NCI-H226 (cell line): Measurements from ENCODE around the gene CD1C.
"Not testable (repeated sequence)": the region's sequence is repeated elsewhere in the genome, so short reads cannot be mapped to it uniquely, and the experiment has no call there.

ENCODE experiments used
- DNase-seq: peaks from one replicate; pipeline ENCODE4 v3.0.0-alpha.2; 2015

Gene CD1C

GRCh38 chr1:158289811-158290210 lies at the start of gene CD1C:
Gene CD1C (plus strand): TSS chr1:158289923. CDS start chr1:158290065, 142 bp downstream.
- no peak for DNase-seq

GRCh38 chr1:158246650-158247049 lies 43.1 kb upstream of the CD1C start:
- peak; percentile 15 for DNase-seq

GRCh38 chr1:158248118-158248517 lies 41.6 kb upstream of the CD1C start:
- DNase-seq, result no peak

DNA sequence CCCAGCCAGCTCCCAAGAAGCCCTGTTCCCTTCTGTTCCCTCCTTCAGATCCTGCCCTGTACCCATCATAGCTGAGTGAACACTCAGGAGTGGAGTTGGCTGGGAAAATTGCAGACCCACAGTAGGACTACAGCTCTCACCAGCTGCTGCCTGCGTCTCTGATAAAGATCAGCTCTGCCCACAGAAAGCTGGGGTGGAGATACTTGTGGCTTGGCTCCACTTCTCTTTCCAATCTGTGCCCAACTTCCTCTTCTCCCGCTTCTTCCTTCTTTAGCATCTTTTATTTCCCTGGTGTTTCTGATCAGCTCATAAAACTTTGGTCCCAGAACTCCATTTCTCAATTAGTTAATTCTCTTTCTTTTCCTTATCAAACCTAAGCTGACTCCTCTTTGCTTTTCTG lies 41.0 kb upstream of the CD1C start:
- no peak for DNase-seq

DNA sequence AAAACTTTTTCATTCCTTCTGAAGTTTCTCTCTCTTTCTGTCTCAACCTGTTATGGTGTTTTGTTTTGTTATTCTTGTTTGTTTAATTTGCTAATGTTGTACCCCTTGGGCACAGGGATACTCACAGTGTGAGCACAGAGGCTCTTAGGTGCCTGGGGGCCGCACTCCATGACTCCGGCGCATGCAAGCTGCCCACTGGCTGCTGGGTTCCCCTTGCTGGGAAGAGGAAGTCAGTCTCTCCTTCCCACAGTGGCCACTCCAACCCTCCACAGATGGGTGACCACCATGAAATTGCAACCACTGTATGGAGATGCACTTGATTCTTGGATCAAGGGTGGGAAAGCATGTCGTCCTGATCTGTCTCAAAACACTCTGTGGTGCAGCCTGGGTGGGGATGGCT lies 40.1 kb upstream of the CD1C start:
- no peak for DNase-seq

DNA sequence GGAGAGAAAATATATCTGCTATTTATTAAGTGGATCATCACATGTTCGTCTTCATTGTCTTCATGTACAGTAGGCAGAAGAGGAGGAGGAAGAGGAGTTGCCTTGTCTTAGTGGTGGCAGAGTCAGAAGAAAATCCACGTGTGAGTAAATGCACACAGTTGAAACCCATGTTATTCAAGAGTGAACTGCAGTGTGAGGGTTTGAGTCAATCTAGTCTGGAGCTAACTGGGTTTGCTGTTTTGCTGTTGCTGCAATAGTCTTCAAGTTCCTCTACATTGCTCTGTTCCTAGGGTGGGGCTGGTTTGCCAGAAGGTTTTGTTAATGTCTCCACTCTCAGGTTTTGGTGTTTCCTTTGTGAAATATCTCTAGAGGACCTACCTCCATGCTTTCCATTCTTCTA lies 38.6 kb upstream of the CD1C start:
- DNase-seq, result no peak

GRCh38 chr1:158255656-158256055 lies 34.1 kb upstream of the CD1C start:
- DNase-seq, result no peak

DNA sequence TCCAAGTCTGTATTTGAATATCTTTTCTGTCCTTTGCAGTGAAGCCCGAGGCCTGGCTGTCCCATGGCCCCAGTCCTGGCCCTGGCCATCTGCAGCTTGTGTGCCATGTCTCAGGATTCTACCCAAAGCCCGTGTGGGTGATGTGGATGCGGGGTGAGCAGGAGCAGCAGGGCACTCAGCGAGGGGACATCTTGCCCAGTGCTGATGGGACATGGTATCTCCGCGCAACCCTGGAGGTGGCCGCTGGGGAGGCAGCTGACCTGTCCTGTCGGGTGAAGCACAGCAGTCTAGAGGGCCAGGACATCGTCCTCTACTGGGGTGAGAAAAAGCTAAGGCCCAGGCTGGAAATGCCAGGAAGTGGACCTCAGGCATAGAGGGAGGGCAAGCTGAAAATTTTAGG lies 33.0 kb upstream of the CD1C start:
- DNase-seq, result not testable (repeated sequence)

DNA sequence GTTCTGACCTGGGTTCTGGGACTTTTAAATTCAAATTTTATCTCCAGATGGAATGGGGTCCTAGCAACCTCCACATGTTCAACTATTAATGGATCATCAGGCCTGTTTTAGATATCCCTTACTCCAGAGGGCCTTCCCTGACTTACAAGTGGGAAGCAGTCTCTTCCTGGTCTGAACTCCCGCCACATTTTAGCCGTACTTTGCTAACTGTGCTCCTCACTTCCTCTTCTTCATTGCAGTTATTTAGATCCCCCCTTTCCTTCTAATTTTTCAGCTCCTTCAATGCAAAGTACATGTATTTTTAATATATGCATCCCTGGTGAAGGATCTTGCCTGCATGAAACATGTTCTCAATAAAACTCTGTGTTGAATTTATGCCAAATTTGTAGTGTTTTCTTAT lies 31.8 kb upstream of the CD1C start:
- DNase-seq, result no peak

DNA sequence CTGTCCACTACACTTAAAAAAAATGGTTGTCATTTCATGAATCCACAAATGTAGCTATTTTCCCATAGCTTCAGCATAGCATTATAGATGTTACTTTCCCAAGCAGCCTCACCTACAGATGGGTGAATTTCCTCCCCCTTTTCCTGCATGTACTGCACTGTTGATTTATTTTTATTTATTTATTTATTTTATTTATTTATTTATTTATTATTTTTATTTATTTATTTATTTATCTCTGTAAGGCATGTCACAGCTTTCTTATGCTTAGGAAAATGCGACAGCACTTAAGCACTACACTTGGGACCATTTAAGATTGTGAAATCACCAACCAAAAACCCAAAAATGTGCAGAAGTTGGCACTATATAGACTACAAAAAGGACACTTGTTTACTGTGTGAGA lies 30.6 kb upstream of the CD1C start:
- no peak for DNase-seq

DNA sequence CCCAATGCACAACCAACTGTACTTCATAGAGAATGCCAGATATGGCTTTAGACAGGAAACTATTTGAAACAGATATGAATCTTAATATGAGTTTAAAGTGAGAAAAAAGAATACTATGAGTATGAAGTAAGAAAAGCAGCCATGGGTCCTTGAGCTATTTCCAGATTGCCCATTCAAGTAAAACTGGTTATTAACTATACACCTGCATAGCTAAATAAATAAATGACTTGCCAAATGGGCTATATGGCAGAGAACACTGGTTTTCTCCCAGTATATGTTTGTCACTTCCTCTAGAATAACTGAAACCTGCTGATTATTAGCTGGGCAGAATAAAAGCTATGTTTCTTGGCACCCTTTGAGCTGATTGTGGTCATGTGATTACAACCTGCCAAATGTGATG lies 17.0 kb upstream of the CD1C start:
- no peak for DNase-seq

DNA sequence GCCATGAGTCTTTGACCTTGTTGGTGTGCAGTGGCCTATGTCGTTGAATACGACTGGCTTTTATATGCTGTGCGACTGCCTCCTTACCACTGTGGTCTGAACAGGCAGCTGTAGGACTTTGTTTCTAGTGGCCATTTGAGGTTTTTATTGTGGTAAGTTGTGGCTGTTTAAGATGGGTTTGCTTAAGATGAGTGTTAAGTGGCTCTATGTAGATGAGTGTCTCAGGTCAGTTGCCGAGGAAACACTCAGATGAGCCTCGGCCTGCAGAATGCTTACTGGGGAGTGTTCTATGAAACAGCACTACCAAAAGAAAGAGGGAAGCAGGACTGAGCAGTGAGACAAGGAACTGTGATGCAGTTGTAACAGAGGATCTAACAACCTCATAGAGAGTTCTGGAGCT lies 14.9 kb upstream of the CD1C start:
- no peak for DNase-seq

GRCh38 chr1:158282421-158282820 lies 7.3 kb upstream of the CD1C start:
- not testable (repeated sequence) for DNase-seq

DNA sequence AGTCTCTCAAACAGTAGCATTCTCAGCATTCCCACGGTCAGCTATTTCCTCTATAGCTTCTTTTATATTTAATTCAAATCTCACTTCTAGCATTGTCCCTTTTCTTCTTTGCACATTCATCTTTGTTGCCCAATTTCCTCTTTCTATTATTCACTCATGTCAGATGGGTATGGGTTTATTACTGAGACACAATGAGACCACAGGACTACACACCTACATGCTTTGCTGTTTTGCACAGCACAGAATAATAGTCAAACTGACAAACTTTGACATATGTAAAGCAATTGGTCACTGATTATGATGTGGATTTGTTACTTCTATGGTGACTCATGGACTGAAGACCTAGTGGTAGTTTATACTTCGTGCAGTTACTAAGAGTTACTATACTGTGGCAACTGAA lies 5.8 kb upstream of the CD1C start:
- DNase-seq, result no peak

- no peak for DNase-seq
Observed at GRCh38 chr1:158285756-158286241, 3.9 kb upstream of the CD1C start.

GRCh38 chr1:158286487-158286886 lies 3.2 kb upstream of the CD1C start:
- no peak for DNase-seq

GRCh38 chr1:158286941-158287346 lies 2.8 kb upstream of the CD1C start:
- DNase-seq, result no peak

DNA sequence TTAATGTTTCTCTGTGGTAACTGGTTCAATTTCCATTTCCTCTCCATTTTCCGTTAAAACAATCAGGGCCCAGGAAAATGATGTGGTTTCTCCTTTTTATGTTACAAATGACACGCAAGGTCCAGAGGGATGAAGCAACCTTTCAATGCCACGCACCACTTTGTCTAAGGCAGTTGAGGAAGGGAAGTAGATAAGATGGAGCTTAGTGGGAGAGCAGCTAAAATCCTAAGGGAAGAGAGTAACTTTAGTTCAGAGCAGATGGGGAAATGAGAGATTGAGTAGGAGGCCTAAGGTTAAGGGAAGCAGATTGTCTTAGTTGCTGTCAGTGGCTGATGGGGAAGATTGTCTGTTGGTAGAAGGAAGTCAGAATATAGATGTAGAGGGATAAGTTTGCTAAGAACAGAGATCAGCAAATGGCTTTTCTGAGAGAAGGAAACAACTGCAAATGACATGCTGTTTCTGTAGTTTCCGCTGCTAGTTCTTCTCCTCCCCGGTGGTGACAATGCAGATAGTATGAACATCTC lies 660 bp downstream of the CD1C start:
- DNase-seq, result no peak

- DNase-seq, result no peak
Observed at GRCh38 chr1:158295791-158296190, 6.1 kb downstream of the CD1C start.

GRCh38 chr1:158310623-158311022 lies 20.9 kb downstream of the CD1C start:
- DNase-seq, result no peak

- no peak for DNase-seq
Observed at GRCh38 chr1:158311066-158311465, 21.3 kb downstream of the CD1C start.

GRCh38 chr1:158323866-158324265 lies 34.1 kb downstream of the CD1C start:
- no peak for DNase-seq

DNA sequence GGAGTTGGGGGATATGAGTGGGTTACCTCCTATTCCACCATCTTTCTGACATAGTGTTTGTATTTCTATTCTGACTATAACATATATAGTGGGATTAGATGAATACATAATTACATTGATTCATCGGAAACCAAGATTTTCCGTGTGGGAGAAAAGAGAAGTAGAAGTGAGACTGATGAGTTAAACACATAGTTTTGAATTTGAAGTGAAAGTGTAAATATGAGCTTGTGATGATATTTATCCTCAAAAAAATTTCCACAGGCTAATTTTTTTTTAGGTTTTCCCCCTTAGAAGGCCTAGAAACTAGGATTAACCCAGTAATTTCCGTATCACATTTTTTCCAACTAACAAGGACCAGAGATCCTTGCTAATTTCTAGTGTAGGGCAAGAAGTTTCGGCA lies 34.7 kb downstream of the CD1C start:
- DNase-seq, result no peak

DNA sequence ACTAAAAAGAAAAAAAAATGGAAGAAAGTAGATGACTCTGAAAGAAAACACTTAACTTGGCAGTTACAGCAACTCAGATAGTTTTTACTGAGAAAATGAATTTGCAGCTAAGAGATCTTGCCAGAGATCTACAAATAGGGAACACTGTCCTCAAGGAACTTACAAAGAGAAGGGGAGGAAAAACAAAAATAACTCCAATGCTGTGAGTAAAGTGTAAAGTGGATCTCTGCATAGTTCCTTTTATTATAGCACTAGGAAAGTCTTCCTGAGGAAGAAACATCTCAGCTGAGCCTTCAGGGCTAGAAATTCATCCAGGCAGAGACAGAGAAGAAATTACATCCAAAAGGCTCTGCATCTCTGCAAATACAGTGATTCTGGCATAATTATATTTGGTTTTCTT lies 37.8 kb downstream of the CD1C start:
- no peak for DNase-seq

- no peak for DNase-seq
Observed at GRCh38 chr1:158328426-158328825, 38.7 kb downstream of the CD1C start.

DNA sequence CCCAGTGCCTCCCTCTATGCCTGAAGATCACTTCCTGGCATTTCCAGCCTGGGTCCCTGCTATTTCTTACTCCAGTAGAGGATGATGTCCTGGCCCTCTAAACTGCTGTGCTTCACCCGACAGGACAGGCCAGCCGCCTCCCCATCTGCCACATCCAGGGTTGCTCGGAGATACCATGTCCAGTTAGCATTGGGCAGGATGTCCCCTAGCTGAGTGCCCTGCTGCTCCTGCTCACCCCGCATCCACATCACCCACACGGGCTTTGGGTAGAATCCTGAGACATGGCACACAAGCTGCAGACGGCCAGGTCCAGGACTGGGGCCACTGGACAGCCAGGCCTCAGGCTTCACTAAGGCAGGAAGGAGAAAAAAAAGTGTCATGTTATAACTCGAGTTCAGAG lies 39.6 kb downstream of the CD1C start:
- DNase-seq, result no peak
